ENCODE results near the gene ZFAND6.
"Not testable (repeated sequence)": the region's sequence is repeated elsewhere in the genome, so short reads cannot be mapped to it uniquely, and the experiment has no call there.

The ZFAND6 gene

GRCh38 chr15:80095969-80096368 lies 36.5 kb downstream of the ZFAND6 start:
- in situ Hi-C loops (cut with MboI; ENCODE audit: low sequenced_read_pairs) = no loop called here

- in situ Hi-C loops (cut with MboI; ENCODE audit: low sequenced_read_pairs) = no loop called here
These were observed 38.9 kb downstream of the ZFAND6 start for GRCh38 chr15:80098341-80098740.

- in situ Hi-C loops (cut with MboI; ENCODE audit: low sequenced_read_pairs) = no loop called here
These were observed 39.8 kb downstream of the ZFAND6 start for GRCh38 chr15:80099241-80099640.

- in situ Hi-C loops (cut with MboI; ENCODE audit: low sequenced_read_pairs) = not testable (repeated sequence)
These were observed 40.2 kb downstream of the ZFAND6 start for GRCh38 chr15:80099662-80100061.

- in situ Hi-C loops (cut with MboI; ENCODE audit: low sequenced_read_pairs) = no loop called here
These were observed 40.8 kb downstream of the ZFAND6 start for GRCh38 chr15:80100247-80100646.

- in situ Hi-C loops (cut with MboI; ENCODE audit: low sequenced_read_pairs) = no loop called here
These were observed 45.7 kb downstream of the ZFAND6 start for GRCh38 chr15:80105193-80105592.

- in situ Hi-C loops (cut with MboI; ENCODE audit: low sequenced_read_pairs) = no loop called here
These were observed 46.1 kb downstream of the ZFAND6 start for GRCh38 chr15:80105595-80105994.

- in situ Hi-C loops (cut with MboI; ENCODE audit: low sequenced_read_pairs) = no loop called here
These were observed 46.6 kb downstream of the ZFAND6 start for GRCh38 chr15:80106051-80106450.

GRCh38 chr15:80107204-80107603 lies 47.7 kb downstream of the ZFAND6 start:
- in situ Hi-C loops (cut with MboI; ENCODE audit: low sequenced_read_pairs) = no loop called here

GRCh38 chr15:80107774-80108173 lies 48.3 kb downstream of the ZFAND6 start:
- in situ Hi-C loops (cut with MboI; ENCODE audit: low sequenced_read_pairs) = no loop called here

GRCh38 chr15:80109388-80109787 lies 49.9 kb downstream of the ZFAND6 start:
- in situ Hi-C loops (cut with MboI; ENCODE audit: low sequenced_read_pairs) = no loop called here

GRCh38 chr15:80110920-80111319 lies 51.4 kb downstream of the ZFAND6 start:
- in situ Hi-C loops (cut with MboI; ENCODE audit: low sequenced_read_pairs) = no loop called here

GRCh38 chr15:80114114-80114513 lies 54.6 kb downstream of the ZFAND6 start:
- in situ Hi-C loops (cut with MboI; ENCODE audit: low sequenced_read_pairs) = no loop called here

- in situ Hi-C loops (cut with MboI; ENCODE audit: low sequenced_read_pairs) = no loop called here
These were observed 55.5 kb downstream of the ZFAND6 start for GRCh38 chr15:80115021-80115420.

GRCh38 chr15:80118956-80119355 lies 59.5 kb downstream of the ZFAND6 start:
- in situ Hi-C loops (cut with MboI; ENCODE audit: low sequenced_read_pairs) = no loop called here

GRCh38 chr15:80120636-80121035 lies 61.2 kb downstream of the ZFAND6 start:
- in situ Hi-C loops (cut with MboI; ENCODE audit: low sequenced_read_pairs) = no loop called here

- in situ Hi-C loops (cut with MboI; ENCODE audit: low sequenced_read_pairs) = no loop called here
These were observed 62.1 kb downstream of the ZFAND6 start for GRCh38 chr15:80121546-80121945.

GRCh38 chr15:80123034-80123433 lies 63.6 kb downstream of the ZFAND6 start:
- in situ Hi-C loops (cut with MboI; ENCODE audit: low sequenced_read_pairs) = no loop called here

GRCh38 chr15:80127253-80127652 lies 67.8 kb downstream of the ZFAND6 start:
- in situ Hi-C loops (cut with MboI; ENCODE audit: low sequenced_read_pairs) = not testable (repeated sequence)

- in situ Hi-C loops (cut with MboI; ENCODE audit: low sequenced_read_pairs) = no loop called here
These were observed 68.4 kb downstream of the ZFAND6 start for GRCh38 chr15:80127911-80128310.

- in situ Hi-C loops (cut with MboI; ENCODE audit: low sequenced_read_pairs) = no loop called here
These were observed 72.9 kb downstream of the ZFAND6 start for GRCh38 chr15:80132382-80132781.

- in situ Hi-C loops (cut with MboI; ENCODE audit: low sequenced_read_pairs) = no loop called here
These were observed 77.4 kb downstream of the ZFAND6 start for GRCh38 chr15:80136854-80137253.

GRCh38 chr15:80138961-80139360 lies 79.5 kb downstream of the ZFAND6 start:
- in situ Hi-C loops (cut with MboI; ENCODE audit: low sequenced_read_pairs) = no loop called here

GRCh38 chr15:80140909-80141308 lies 81.4 kb downstream of the ZFAND6 start:
- in situ Hi-C loops (cut with MboI; ENCODE audit: low sequenced_read_pairs) = no loop called here

All from HL-60/S4 treated with phorbol 12-myristate 13-acetate at 8.2 ng/mL for 4 days and 3 days (cell line).